D721Med (cell line): ENCODE results near the gene FOXK1.

Experiments used
- DNase-seq: peaks from one replicate; pipeline ENCODE4 v3.0.0; 2011; ENCODE audit warnings: low spot score; ENCODE audit not compliant: insufficient read length
- FAIRE-seq: peaks from 2 replicates; lab custom pipeline; 2011; peaks lifted over from hg19 to GRCh38; lab: Jason Lieb, UNC
- TF ChIP-seq, protein P1 (sequence below): IDR thresholded peaks from 2 replicates; pipeline ENCODE4 v1.5.1; 2012; ENCODE audit warnings: mild to moderate bottlenecking, control low read depth; ENCODE audit not compliant: insufficient read depth; ENCODE audit errors: missing control alignments

The FOXK1 gene

GRCh38 chr7:4714767-4715409 is 32.8 kb downstream of the FOXK1 start:
- TF ChIP-seq, protein P1, sequence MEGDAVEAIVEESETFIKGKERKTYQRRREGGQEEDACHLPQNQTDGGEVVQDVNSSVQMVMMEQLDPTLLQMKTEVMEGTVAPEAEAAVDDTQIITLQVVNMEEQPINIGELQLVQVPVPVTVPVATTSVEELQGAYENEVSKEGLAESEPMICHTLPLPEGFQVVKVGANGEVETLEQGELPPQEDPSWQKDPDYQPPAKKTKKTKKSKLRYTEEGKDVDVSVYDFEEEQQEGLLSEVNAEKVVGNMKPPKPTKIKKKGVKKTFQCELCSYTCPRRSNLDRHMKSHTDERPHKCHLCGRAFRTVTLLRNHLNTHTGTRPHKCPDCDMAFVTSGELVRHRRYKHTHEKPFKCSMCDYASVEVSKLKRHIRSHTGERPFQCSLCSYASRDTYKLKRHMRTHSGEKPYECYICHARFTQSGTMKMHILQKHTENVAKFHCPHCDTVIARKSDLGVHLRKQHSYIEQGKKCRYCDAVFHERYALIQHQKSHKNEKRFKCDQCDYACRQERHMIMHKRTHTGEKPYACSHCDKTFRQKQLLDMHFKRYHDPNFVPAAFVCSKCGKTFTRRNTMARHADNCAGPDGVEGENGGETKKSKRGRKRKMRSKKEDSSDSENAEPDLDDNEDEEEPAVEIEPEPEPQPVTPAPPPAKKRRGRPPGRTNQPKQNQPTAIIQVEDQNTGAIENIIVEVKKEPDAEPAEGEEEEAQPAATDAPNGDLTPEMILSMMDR: no peak
- no peak for DNase-seq
- FAIRE-seq: no peak

DNA sequence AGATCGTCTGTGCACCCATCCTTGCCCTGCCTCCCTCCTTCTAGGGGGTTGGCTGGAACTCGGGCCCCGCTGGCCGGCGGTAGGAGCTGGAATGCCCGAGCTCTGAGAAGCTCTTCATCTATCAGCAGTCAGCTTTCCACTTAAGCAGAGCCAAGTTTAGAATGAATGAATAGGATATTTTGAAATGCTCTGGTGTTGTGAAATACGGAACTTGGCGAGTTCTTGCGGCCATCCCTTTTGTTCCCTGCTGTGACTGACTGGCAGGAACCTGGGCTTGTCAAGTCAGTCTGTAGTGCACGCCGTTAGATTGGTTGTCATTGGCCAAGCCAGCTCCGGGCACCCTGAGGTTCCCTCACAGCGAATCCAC is 33.3 kb downstream of the FOXK1 start:
- FAIRE-seq (no peak), DNase-seq (no peak)
- TF ChIP-seq, protein P1: no peak

GRCh38 chr7:4716946-4717795 is 35.1 kb downstream of the FOXK1 start:
- TF ChIP-seq, protein P1: no peak
- no peak for DNase-seq
- no peak for FAIRE-seq

- TF ChIP-seq, protein P1: no peak
- DNase-seq (no peak), FAIRE-seq (no peak)
Measured at GRCh38 chr7:4718075-4718474, 36.0 kb downstream of the FOXK1 start.

DNA sequence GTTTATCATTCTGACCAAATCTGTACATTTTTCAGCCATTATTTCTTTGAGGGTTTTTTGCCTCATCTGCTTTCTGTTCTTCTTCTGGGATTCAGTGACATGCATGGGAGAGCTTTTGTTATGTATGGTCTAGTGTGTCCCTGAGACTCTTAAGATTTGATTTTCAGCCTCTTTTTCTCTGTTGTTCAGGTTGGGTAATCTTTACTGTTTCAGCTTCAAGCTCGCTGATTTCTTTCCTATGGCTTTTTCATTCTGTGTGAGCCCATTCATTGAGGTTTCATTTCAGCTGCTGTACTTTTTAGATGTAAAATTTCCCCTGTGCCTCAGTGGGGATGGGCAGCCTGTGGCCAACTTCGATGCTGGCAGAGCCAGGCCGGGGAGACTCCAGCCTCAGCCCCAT is 38.1 kb downstream of the FOXK1 start:
- DNase-seq (no peak), FAIRE-seq (no peak)
- TF ChIP-seq, protein P1: no peak

GRCh38 chr7:4722308-4722707 is 40.2 kb downstream of the FOXK1 start:
- DNase-seq (no peak), FAIRE-seq (no peak)
- TF ChIP-seq, protein P1: no peak
